Measurements from ENCODE around the gene SFN. TPM values are rescaled to one million over a fixed set of nuclear protein-coding genes. Genes with fewer than 3 reads are reported as not detected.

Gene SFN
- total and polyA plus RNA-seq, 5 donors from 2014 or later: 1.3 TPM; not detected in 4

GRCh38 chr1:26897351-26897750, 34.4 kb downstream of the SFN start:
- peaks cover 16 to 56% (median 26%) of the 10 kb centered on the region in 4 donors for H3K4me1 Mint-ChIP-seq
- peaks cover 43% of the 10 kb centered on the region for H3K36me3 ChIP-seq (ENCODE audit: control insufficient read depth, insufficient read depth, low read length)

GRCh38 chr1:26900001-26900814, 37.3 kb downstream of the SFN start, which contains the start of gene GPATCH3:
GPATCH3 (minus strand) TSS chr1:26900467; CDS start chr1:26900442, 25 bp downstream.
- no peaks in the 10 kb centered on the region for H3K9me3 Mint-ChIP-seq
- DNase-seq: peak; percentile 86 to 93 (median 87)
- H3K36me3 Mint-ChIP-seq: peaks cover 9% of the 10 kb centered on the region
- peak within 1 kb of the TSS; percentile 95 to 99 (median 98) for H3K4me3 Mint-ChIP-seq
- Histone ChIP-seq H3K36me3 (ENCODE audit: control insufficient read depth, insufficient read depth, low read length) (peaks cover 18% of the 10 kb centered on the region), H3K27me3 (ENCODE audit: control insufficient read depth, insufficient read depth, low read length) (no peaks in the 10 kb centered on the region), H3K4me3 (ENCODE audit: low read depth, low read length) (peak within 1 kb of the TSS; percentile 96), H3K9me3 (ENCODE audit: control insufficient read depth in 2 of 2, low read length in 2 of 2) (no peaks in the 10 kb centered on the region), H3K27ac (ENCODE audit: insufficient read depth, low read length, poor library complexity, severe bottlenecking) (peak within 1 kb of the TSS; percentile 86), H3K4me1 (ENCODE audit: control insufficient read depth, insufficient read depth, low read length, poor library complexity, severe bottlenecking) (peaks cover 21% of the 10 kb centered on the region)
- peak; percentile 86 to 90 for ATAC-seq (ENCODE audit: low read depth in 2 of 2)
- H3K27ac Mint-ChIP-seq: peak within 1 kb of the TSS; percentile 94 to 100 (median 98)
- H3K27me3 Mint-ChIP-seq: no peaks in the 10 kb centered on the region
- H3K4me1 Mint-ChIP-seq: peaks cover 12 to 52% (median 26%) of the 10 kb centered on the region in 4 donors

More at GRCh38 chr1:26897351-26897750, 34.4 kb downstream of the SFN start:
- Histone ChIP-seq H3K4me3 (ENCODE audit: low read depth, low read length) (no peak overlapping the region), H3K27ac (ENCODE audit: insufficient read depth, low read length, poor library complexity, severe bottlenecking) (no peak overlapping the region), H3K4me1 (ENCODE audit: control insufficient read depth, insufficient read depth, low read length, poor library complexity, severe bottlenecking) (peaks cover 21% of the 10 kb centered on the region), H3K27me3 (ENCODE audit: control insufficient read depth, insufficient read depth, low read length) (no peaks in the 10 kb centered on the region), H3K9me3 (ENCODE audit: control insufficient read depth in 2 of 2, low read length in 2 of 2) (no peaks in the 10 kb centered on the region)
- no peaks in the 10 kb centered on the region for H3K27me3 Mint-ChIP-seq
- H3K4me3 Mint-ChIP-seq: peak overlapping the region in 2 of 4 donors; percentile 28 to 99
- H3K36me3 Mint-ChIP-seq: peaks cover 19% of the 10 kb centered on the region
- H3K9me3 Mint-ChIP-seq: no peaks in the 10 kb centered on the region
- ATAC-seq (ENCODE audit: low read depth in 2 of 2) (no peak), DNase-seq (no peak)
- H3K27ac Mint-ChIP-seq: peak overlapping the region in 1 of 3 donors; percentile 40

GRCh38 chr1:26900815-26901511, 38.0 kb downstream of the SFN start:
- peak overlapping the region; percentile 95 to 99 (median 98) for H3K4me3 Mint-ChIP-seq
- no peaks in the 10 kb centered on the region for H3K9me3 Mint-ChIP-seq
- no peaks in the 10 kb centered on the region for H3K9me3 ChIP-seq (ENCODE audit: control insufficient read depth in 2 of 2, low read length in 2 of 2)
- no peaks in the 10 kb centered on the region for H3K27me3 ChIP-seq (ENCODE audit: control insufficient read depth, insufficient read depth, low read length)
- H3K36me3 ChIP-seq (ENCODE audit: control insufficient read depth, insufficient read depth, low read length): peaks cover 14% of the 10 kb centered on the region
- peaks cover 12 to 51% (median 26%) of the 10 kb centered on the region in 4 donors for H3K4me1 Mint-ChIP-seq
- H3K27ac Mint-ChIP-seq: peak overlapping the region; percentile 94 to 100 (median 98)
- no peaks in the 10 kb centered on the region for H3K27me3 Mint-ChIP-seq
- DNase-seq (no peak), ATAC-seq (ENCODE audit: low read depth in 2 of 2) (no peak)
- H3K36me3 Mint-ChIP-seq: peaks cover 9% of the 10 kb centered on the region
- peak overlapping the region; percentile 96 for H3K4me3 ChIP-seq (ENCODE audit: low read depth, low read length)
- peak overlapping the region; percentile 86 for H3K27ac ChIP-seq (ENCODE audit: insufficient read depth, low read length, poor library complexity, severe bottlenecking)
- peaks cover 21% of the 10 kb centered on the region for H3K4me1 ChIP-seq (ENCODE audit: control insufficient read depth, insufficient read depth, low read length, poor library complexity, severe bottlenecking)

- no peaks in the 10 kb centered on the region for H3K4me1 ChIP-seq (ENCODE audit: control insufficient read depth, insufficient read depth, low read length, poor library complexity, severe bottlenecking)
- Mint-ChIP-seq H3K27ac (peak overlapping the region in 1 of 3 donors; percentile 20), H3K9me3 (no peaks in the 10 kb centered on the region), H3K27me3 (peaks cover 5% of the 10 kb centered on the region), H3K4me3 (peak overlapping the region in 1 of 4 donors; percentile 14), H3K36me3 (no peaks in the 10 kb centered on the region), H3K4me1 (peaks cover 0 to 2% (median 0%) of the 10 kb centered on the region in 4 donors)
- peaks cover under 1% of the 10 kb centered on the region for H3K27me3 ChIP-seq (ENCODE audit: control insufficient read depth, insufficient read depth, low read length)
- H3K4me3 ChIP-seq (ENCODE audit: low read depth, low read length): no peak overlapping the region
- ATAC-seq (ENCODE audit: low read depth in 2 of 2) (no peak), DNase-seq (no peak)
- H3K36me3 ChIP-seq (ENCODE audit: control insufficient read depth, insufficient read depth, low read length): no peaks in the 10 kb centered on the region
- no peaks in the 10 kb centered on the region for H3K9me3 ChIP-seq (ENCODE audit: control insufficient read depth in 2 of 2, low read length in 2 of 2)
- no peak overlapping the region for H3K27ac ChIP-seq (ENCODE audit: insufficient read depth, low read length, poor library complexity, severe bottlenecking)
These were observed 44.3 kb downstream of the SFN start for GRCh38 chr1:26907071-26907917.

- Histone ChIP-seq H3K4me1 (ENCODE audit: control insufficient read depth, insufficient read depth, low read length, poor library complexity, severe bottlenecking) (no peaks in the 10 kb centered on the region), H3K9me3 (ENCODE audit: control insufficient read depth in 2 of 2, low read length in 2 of 2) (no peaks in the 10 kb centered on the region), H3K4me3 (ENCODE audit: low read depth, low read length) (no peak overlapping the region), H3K27me3 (ENCODE audit: control insufficient read depth, insufficient read depth, low read length) (peaks cover 3% of the 10 kb centered on the region), H3K27ac (ENCODE audit: insufficient read depth, low read length, poor library complexity, severe bottlenecking) (no peak overlapping the region), H3K36me3 (ENCODE audit: control insufficient read depth, insufficient read depth, low read length) (no peaks in the 10 kb centered on the region)
- no peak for ATAC-seq (ENCODE audit: low read depth in 2 of 2)
- peak overlapping the region in 1 of 3 donors; percentile 28 for H3K27ac Mint-ChIP-seq
- H3K27me3 Mint-ChIP-seq: peaks cover 5% of the 10 kb centered on the region
- no peak overlapping the region for H3K4me3 Mint-ChIP-seq
- DNase-seq: no peak
- H3K4me1 Mint-ChIP-seq: no peaks in the 10 kb centered on the region
- H3K9me3 Mint-ChIP-seq: no peaks in the 10 kb centered on the region
- H3K36me3 Mint-ChIP-seq: no peaks in the 10 kb centered on the region
These were observed 47.0 kb downstream of the SFN start for GRCh38 chr1:26909951-26910342.

GRCh38 chr1:26910343-26911160, 47.6 kb downstream of the SFN start:
- H3K4me3 Mint-ChIP-seq: no peak overlapping the region
- Histone ChIP-seq H3K4me1 (ENCODE audit: control insufficient read depth, insufficient read depth, low read length, poor library complexity, severe bottlenecking) (no peaks in the 10 kb centered on the region), H3K27ac (ENCODE audit: insufficient read depth, low read length, poor library complexity, severe bottlenecking) (no peak overlapping the region), H3K36me3 (ENCODE audit: control insufficient read depth, insufficient read depth, low read length) (no peaks in the 10 kb centered on the region), H3K9me3 (ENCODE audit: control insufficient read depth in 2 of 2, low read length in 2 of 2) (no peaks in the 10 kb centered on the region), H3K4me3 (ENCODE audit: low read depth, low read length) (no peak overlapping the region), H3K27me3 (ENCODE audit: control insufficient read depth, insufficient read depth, low read length) (peaks cover 3% of the 10 kb centered on the region)
- H3K36me3 Mint-ChIP-seq: no peaks in the 10 kb centered on the region
- no peaks in the 10 kb centered on the region for H3K9me3 Mint-ChIP-seq
- no peaks in the 10 kb centered on the region for H3K4me1 Mint-ChIP-seq
- peaks cover 5% of the 10 kb centered on the region for H3K27me3 Mint-ChIP-seq
- peak overlapping the region in 1 of 3 donors; percentile 31 for H3K27ac Mint-ChIP-seq
- no peak for DNase-seq
- ATAC-seq (ENCODE audit: low read depth in 2 of 2): no peak
